HG03025 (cell line): ENCODE data around the gene BRD3.

Source experiments
- ATAC-seq: cut with Tn5 transposase; IDR thresholded peaks from one replicate; pipeline ENCODE4 v1.9.1; 2021; ENCODE audit warnings: mild to moderate bottlenecking, moderate library complexity; ENCODE audit not compliant: unreplicated experiment, low FRiP score

BRD3 gene

GRCh38 chr9:134025606-134026541, 42.0 kb downstream of the BRD3 start:
- ATAC-seq: peak; percentile 31

- peak; percentile 74 for ATAC-seq
Observed at GRCh38 chr9:134024828-134025605, 42.8 kb downstream of the BRD3 start, which contains the start of gene BRD3OS. Gene BRD3OS, plus strand, starts transcription at chr9:134025481. Its CDS starts 1,267 bp downstream, at chr9:134026748.

- no peak for ATAC-seq
Observed at GRCh38 chr9:134024214-134024792, 43.5 kb downstream of the BRD3 start.

GRCh38 chr9:134014946-134015345, 52.9 kb downstream of the BRD3 start:
- ATAC-seq: no peak

GRCh38 chr9:134011401-134011800, 56.4 kb downstream of the BRD3 start:
- ATAC-seq: no peak

- ATAC-seq: no peak
Observed at GRCh38 chr9:134010310-134011173, 57.3 kb downstream of the BRD3 start.

GRCh38 chr9:134007571-134007970, 60.3 kb downstream of the BRD3 start:
- ATAC-seq: no peak

GRCh38 chr9:134007150-134007549, 60.7 kb downstream of the BRD3 start:
- ATAC-seq: no peak

- ATAC-seq: no peak
Observed at GRCh38 chr9:134005381-134005780, 62.4 kb downstream of the BRD3 start.

GRCh38 chr9:134004881-134005280, 62.9 kb downstream of the BRD3 start:
- ATAC-seq: no peak

- no peak for ATAC-seq
Observed at GRCh38 chr9:134004131-134004873, 63.5 kb downstream of the BRD3 start.

- ATAC-seq: no peak
Observed at GRCh38 chr9:134003237-134003636, 64.6 kb downstream of the BRD3 start.

- no peak for ATAC-seq
Observed at GRCh38 chr9:134002796-134003195, 65.0 kb downstream of the BRD3 start.

- ATAC-seq: no peak
Observed at GRCh38 chr9:133999851-134000265, 68.0 kb downstream of the BRD3 start.

GRCh38 chr9:133998915-133999595, 68.8 kb downstream of the BRD3 start:
- ATAC-seq: no peak

- no peak for ATAC-seq
Observed at GRCh38 chr9:133997584-133997983, 70.2 kb downstream of the BRD3 start.

- no peak for ATAC-seq
Observed at GRCh38 chr9:133996531-133997520, 71.0 kb downstream of the BRD3 start.
